ENCODE measurements around the gene ANK2. TPM values are rescaled to one million over a fixed set of nuclear protein-coding genes. Genes with fewer than 3 reads are reported as not detected.

The ANK2 gene
- total and polyA plus RNA-seq, 2 of the 13 experiments (the other 11 are each of a cell fraction or from before 2014, with no cell fraction given): 2.7 to 15.1 TPM

DNA sequence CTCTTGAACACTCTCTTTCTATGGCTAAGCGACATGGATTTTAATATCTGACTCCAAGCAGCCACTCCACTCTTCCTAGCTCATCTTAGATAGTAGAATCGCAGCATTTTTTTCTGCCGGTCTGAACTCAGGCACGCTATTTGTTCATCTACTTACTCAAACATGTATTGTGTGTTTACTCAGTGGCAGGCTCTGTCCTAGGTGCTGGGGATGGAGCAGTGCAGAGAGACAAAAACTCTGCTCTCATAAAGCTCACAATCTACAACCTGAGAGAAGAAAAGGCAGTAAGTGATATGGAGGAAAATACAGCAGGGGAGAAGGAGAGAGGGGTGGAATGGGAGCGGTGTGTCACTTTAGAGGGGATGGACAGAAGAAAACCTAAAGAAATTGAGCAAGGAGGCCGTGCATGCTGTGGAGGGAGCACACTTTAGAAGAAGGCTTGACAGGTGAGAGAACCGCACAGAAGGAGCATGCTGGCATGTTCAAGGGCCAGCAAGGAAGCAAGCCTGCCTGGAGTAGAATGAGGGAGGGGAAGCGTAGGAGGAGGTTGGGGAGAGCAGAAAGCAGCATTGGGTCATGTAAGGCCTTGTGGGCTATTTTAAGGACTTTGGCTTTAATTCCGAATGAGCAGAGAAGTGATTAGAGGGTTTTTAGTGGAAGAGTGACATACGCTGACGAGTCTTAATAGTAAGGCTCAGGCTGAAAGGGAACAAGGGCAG, 132.0 kb downstream of the ANK2 start (continued):
- TF ChIP-seq SALL2 (CRISPR knock-in tag; IDR thresholded peaks at IDR 0.05) (no peak), POLR2A (IDR thresholded peaks at IDR 0.05; ENCODE audit: insufficient read depth in 1 of 2, low read depth in 2 of 2, low read length in 2 of 2) (no peak), ZNF432 (CRISPR knock-in tag; IDR thresholded peaks at IDR 0.05; ENCODE audit: borderline replicate concordance) (no peak), REXO4 (CRISPR knock-in tag; IDR thresholded peaks at IDR 0.05; ENCODE audit: borderline replicate concordance) (no peak), CBX2 (IDR thresholded peaks at IDR 0.05; ENCODE audit: low read depth, low read length) (no peak), CBX2 (CRISPR knock-in tag; IDR thresholded peaks at IDR 0.05; ENCODE audit: low read depth) (no peak), NFE2L1 (CRISPR knock-in tag; IDR thresholded peaks at IDR 0.05; ENCODE audit: borderline replicate concordance) (no peak), DNMT3B (CRISPR knock-in tag; conservative IDR thresholded peaks at IDR 0.05) (no peak), ZNF331 (CRISPR knock-in tag; IDR thresholded peaks at IDR 0.05) (peak; percentile 62; the same call in 1 of the 2 replicates), CREM (IDR thresholded peaks at IDR 0.05) (no peak), CREM (CRISPR knock-in tag; IDR thresholded peaks at IDR 0.05) (no peak), ZNF777 (CRISPR knock-in tag; IDR thresholded peaks at IDR 0.05) (no peak), HES4 (CRISPR knock-in tag; IDR thresholded peaks at IDR 0.05; ENCODE audit: borderline replicate concordance) (no peak), RCOR2 (CRISPR knock-in tag; IDR thresholded peaks at IDR 0.05) (peak; percentile 68; the same call in 1 of the 2 replicates), HNRNPL (IDR thresholded peaks at IDR 0.05; ENCODE audit: low read depth, low read length) (no peak), CAMTA2 (CRISPR knock-in tag; IDR thresholded peaks at IDR 0.05; ENCODE audit: borderline replicate concordance) (no peak), ZBTB21 (CRISPR knock-in tag; IDR thresholded peaks at IDR 0.05) (no peak), CCDC6 (CRISPR knock-in tag; IDR thresholded peaks at IDR 0.05) (peak; percentile 63; the same call in 1 of the 2 replicates), SAP130 (CRISPR knock-in tag; IDR thresholded peaks at IDR 0.05; ENCODE audit: low read depth) (peak; percentile 83), ZNF263 (CRISPR knock-in tag; IDR thresholded peaks at IDR 0.05) (no peak), IKZF1 (IDR thresholded peaks at IDR 0.05) (no peak)
- TF ChIP-seq, protein P1, sequence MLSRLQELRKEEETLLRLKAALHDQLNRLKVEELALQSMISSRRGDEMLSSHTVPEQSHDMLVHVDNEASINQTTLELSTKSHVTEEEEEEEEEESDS (CRISPR knock-in tag; IDR thresholded peaks at IDR 0.05; ENCODE audit: borderline replicate concordance): no peak
- TF ChIP-seq, protein P2, sequence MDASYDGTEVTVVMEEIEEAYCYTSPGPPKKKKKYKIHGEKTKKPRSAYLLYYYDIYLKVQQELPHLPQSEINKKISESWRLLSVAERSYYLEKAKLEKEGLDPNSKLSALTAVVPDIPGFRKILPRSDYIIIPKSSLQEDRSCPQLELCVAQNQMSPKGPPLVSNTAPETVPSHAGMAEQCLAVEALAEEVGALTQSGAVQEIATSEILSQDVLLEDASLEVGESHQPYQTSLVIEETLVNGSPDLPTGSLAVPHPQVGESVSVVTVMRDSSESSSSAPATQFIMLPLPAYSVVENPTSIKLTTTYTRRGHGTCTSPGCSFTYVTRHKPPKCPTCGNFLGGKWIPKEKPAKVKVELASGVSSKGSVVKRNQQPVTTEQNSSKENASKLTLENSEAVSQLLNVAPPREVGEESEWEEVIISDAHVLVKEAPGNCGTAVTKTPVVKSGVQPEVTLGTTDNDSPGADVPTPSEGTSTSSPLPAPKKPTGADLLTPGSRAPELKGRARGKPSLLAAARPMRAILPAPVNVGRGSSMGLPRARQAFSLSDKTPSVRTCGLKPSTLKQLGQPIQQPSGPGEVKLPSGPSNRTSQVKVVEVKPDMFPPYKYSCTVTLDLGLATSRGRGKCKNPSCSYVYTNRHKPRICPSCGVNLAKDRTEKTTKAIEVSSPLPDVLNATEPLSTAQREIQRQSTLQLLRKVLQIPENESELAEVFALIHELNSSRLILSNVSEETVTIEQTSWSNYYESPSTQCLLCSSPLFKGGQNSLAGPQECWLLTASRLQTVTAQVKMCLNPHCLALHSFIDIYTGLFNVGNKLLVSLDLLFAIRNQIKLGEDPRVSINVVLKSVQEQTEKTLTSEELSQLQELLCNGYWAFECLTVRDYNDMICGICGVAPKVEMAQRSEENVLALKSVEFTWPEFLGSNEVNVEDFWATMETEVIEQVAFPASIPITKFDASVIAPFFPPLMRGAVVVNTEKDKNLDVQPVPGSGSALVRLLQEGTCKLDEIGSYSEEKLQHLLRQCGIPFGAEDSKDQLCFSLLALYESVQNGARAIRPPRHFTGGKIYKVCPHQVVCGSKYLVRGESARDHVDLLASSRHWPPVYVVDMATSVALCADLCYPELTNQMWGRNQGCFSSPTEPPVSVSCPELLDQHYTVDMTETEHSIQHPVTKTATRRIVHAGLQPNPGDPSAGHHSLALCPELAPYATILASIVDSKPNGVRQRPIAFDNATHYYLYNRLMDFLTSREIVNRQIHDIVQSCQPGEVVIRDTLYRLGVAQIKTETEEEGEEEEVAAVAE (CRISPR knock-in tag; IDR thresholded peaks at IDR 0.05; ENCODE audit: borderline replicate concordance): peak; percentile 80; the same call in 1 of the 2 replicates
- TF ChIP-seq, protein P3, sequence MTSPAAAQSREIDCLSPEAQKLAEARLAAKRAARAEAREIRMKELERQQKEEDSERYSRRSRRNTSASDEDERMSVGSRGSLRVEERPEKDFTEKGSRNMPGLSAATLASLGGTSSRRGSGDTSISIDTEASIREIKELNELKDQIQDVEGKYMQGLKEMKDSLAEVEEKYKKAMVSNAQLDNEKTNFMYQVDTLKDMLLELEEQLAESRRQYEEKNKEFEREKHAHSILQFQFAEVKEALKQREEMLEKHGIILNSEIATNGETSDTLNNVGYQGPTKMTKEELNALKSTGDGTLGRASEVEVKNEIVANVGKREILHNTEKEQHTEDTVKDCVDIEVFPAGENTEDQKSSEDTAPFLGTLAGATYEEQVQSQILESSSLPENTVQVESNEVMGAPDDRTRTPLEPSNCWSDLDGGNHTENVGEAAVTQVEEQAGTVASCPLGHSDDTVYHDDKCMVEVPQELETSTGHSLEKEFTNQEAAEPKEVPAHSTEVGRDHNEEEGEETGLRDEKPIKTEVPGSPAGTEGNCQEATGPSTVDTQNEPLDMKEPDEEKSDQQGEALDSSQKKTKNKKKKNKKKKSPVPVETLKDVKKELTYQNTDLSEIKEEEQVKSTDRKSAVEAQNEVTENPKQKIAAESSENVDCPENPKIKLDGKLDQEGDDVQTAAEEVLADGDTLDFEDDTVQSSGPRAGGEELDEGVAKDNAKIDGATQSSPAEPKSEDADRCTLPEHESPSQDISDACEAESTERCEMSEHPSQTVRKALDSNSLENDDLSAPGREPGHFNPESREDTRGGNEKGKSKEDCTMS (CRISPR knock-in tag; conservative IDR thresholded peaks at IDR 0.05): no peak
- TF ChIP-seq, protein P4, sequence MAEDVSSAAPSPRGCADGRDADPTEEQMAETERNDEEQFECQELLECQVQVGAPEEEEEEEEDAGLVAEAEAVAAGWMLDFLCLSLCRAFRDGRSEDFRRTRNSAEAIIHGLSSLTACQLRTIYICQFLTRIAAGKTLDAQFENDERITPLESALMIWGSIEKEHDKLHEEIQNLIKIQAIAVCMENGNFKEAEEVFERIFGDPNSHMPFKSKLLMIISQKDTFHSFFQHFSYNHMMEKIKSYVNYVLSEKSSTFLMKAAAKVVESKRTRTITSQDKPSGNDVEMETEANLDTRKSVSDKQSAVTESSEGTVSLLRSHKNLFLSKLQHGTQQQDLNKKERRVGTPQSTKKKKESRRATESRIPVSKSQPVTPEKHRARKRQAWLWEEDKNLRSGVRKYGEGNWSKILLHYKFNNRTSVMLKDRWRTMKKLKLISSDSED (CRISPR knock-in tag; IDR thresholded peaks at IDR 0.05): no peak
